ENCODE data around the gene SMARCE1.

The SMARCE1 gene

DNA sequence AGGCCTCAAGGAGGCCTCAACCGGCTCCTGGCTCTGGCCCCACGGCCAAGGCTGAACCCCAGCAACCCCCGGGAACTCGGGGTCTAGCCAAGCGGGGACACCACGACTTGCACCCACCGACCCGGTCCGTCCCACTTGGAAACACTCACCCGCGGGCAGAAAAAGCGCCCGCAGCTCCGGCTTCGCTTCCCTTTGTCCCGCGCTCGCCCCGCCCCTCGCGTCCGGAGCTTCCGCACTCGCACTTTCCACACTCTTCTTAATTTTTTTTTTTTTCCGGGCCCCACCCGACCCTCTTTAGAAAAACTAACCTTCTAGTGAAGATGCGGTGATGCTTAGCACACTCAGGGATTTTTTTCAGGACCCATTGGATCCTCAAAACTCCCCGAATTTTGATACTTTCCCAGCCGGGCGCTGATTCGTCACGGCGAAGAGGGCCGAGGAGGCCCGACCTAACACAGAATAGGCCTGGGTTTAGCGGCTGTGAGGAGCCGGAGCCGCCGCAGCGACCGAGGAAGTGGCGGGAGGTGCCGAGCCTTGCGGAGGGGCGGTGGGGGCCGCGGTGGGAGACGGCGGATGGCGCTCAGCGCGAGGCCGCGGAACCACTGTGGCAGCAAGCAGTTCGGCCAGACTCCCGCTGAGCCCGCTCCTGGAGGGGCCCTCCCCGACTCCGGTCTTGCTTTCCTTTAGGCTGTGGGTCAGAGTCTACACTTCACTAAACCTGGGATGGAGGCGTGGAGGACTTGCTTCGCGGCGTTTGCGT lies at the start of gene SMARCE1 (continued):
- TF ChIP-seq ZNF677 (tag by site-specific recombination; IDR thresholded peaks at IDR 0.05), result no peak
- TF ChIP-seq KLF16 (tag by site-specific recombination; IDR thresholded peaks at IDR 0.05), result peak; percentile 94
- 0 out of 2 replicates have a peak, but pooled peaks have one; percentile 34 for TF ChIP-seq ZFP69B (tag by site-specific recombination; IDR thresholded peaks at IDR 0.05)
- TF ChIP-seq ZNF561 (tag by site-specific recombination; IDR thresholded peaks at IDR 0.05; ENCODE audit: borderline replicate concordance), result peak; percentile 66; the same call in 1 of the 2 replicates
- peak; percentile 95 for TF ChIP-seq ZBTB17 (tag by site-specific recombination; IDR thresholded peaks at IDR 0.05)
- TF ChIP-seq ZBTB20 (tag by site-specific recombination; IDR thresholded peaks at IDR 0.05), result peak; percentile 52; the same call in 1 of the 2 replicates
- TF ChIP-seq ZNF660 (tag by site-specific recombination; IDR thresholded peaks at IDR 0.05), result peak; percentile 93
- TF ChIP-seq, protein P1, sequence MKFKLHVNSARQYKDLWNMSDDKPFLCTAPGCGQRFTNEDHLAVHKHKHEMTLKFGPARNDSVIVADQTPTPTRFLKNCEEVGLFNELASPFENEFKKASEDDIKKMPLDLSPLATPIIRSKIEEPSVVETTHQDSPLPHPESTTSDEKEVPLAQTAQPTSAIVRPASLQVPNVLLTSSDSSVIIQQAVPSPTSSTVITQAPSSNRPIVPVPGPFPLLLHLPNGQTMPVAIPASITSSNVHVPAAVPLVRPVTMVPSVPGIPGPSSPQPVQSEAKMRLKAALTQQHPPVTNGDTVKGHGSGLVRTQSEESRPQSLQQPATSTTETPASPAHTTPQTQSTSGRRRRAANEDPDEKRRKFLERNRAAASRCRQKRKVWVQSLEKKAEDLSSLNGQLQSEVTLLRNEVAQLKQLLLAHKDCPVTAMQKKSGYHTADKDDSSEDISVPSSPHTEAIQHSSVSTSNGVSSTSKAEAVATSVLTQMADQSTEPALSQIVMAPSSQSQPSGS (tag by site-specific recombination; IDR thresholded peaks at IDR 0.05; ENCODE audit: low read depth), result no peak
- TF ChIP-seq, protein P2, sequence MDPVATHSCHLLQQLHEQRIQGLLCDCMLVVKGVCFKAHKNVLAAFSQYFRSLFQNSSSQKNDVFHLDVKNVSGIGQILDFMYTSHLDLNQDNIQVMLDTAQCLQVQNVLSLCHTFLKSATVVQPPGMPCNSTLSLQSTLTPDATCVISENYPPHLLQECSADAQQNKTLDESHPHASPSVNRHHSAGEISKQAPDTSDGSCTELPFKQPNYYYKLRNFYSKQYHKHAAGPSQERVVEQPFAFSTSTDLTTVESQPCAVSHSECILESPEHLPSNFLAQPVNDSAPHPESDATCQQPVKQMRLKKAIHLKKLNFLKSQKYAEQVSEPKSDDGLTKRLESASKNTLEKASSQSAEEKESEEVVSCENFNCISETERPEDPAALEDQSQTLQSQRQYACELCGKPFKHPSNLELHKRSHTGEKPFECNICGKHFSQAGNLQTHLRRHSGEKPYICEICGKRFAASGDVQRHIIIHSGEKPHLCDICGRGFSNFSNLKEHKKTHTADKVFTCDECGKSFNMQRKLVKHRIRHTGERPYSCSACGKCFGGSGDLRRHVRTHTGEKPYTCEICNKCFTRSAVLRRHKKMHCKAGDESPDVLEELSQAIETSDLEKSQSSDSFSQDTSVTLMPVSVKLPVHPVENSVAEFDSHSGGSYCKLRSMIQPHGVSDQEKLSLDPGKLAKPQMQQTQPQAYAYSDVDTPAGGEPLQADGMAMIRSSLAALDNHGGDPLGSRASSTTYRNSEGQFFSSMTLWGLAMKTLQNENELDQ (tag by site-specific recombination; IDR thresholded peaks at IDR 0.05; ENCODE audit: low read depth), result no peak
- TF ChIP-seq ZNF16 (tag by site-specific recombination; IDR thresholded peaks at IDR 0.05; ENCODE audit: low read depth), result no peak
- TF ChIP-seq, protein P3, sequence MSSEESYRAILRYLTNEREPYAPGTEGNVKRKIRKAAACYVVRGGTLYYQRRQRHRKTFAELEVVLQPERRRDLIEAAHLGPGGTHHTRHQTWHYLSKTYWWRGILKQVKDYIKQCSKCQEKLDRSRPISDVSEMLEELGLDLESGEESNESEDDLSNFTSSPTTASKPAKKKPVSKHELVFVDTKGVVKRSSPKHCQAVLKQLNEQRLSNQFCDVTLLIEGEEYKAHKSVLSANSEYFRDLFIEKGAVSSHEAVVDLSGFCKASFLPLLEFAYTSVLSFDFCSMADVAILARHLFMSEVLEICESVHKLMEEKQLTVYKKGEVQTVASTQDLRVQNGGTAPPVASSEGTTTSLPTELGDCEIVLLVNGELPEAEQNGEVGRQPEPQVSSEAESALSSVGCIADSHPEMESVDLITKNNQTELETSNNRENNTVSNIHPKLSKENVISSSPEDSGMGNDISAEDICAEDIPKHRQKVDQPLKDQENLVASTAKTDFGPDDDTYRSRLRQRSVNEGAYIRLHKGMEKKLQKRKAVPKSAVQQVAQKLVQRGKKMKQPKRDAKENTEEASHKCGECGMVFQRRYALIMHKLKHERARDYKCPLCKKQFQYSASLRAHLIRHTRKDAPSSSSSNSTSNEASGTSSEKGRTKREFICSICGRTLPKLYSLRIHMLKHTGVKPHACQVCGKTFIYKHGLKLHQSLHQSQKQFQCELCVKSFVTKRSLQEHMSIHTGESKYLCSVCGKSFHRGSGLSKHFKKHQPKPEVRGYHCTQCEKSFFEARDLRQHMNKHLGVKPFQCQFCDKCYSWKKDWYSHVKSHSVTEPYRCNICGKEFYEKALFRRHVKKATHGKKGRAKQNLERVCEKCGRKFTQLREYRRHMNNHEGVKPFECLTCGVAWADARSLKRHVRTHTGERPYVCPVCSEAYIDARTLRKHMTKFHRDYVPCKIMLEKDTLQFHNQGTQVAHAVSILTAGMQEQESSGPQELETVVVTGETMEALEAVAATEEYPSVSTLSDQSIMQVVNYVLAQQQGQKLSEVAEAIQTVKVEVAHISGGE (tag by site-specific recombination; conservative IDR thresholded peaks at IDR 0.05; ENCODE audit: low read depth), result peak; percentile 75
- peak; percentile 80 for TF ChIP-seq ZNF600 (tag by site-specific recombination; IDR thresholded peaks at IDR 0.05)
- peak; percentile 3; the same call in 1 of the 2 replicates for TF ChIP-seq ZBTB21 (tag by site-specific recombination; IDR thresholded peaks at IDR 0.05)
- TF ChIP-seq, protein P4, sequence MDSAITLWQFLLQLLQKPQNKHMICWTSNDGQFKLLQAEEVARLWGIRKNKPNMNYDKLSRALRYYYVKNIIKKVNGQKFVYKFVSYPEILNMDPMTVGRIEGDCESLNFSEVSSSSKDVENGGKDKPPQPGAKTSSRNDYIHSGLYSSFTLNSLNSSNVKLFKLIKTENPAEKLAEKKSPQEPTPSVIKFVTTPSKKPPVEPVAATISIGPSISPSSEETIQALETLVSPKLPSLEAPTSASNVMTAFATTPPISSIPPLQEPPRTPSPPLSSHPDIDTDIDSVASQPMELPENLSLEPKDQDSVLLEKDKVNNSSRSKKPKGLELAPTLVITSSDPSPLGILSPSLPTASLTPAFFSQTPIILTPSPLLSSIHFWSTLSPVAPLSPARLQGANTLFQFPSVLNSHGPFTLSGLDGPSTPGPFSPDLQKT (IDR thresholded peaks at IDR 0.05; ENCODE audit: borderline replicate concordance, low read depth, low read length), result no peak
- peak; percentile 77 for TF ChIP-seq KLF10 (tag by site-specific recombination; IDR thresholded peaks at IDR 0.05)
- TF ChIP-seq ZNF184 (tag by site-specific recombination; IDR thresholded peaks at IDR 0.05), result 0 out of 2 replicates have a peak, but pooled peaks have one; percentile 15
- no peak for TF ChIP-seq ZNF48 (tag by site-specific recombination; IDR thresholded peaks at IDR 0.05)
- TF ChIP-seq, protein P5, sequence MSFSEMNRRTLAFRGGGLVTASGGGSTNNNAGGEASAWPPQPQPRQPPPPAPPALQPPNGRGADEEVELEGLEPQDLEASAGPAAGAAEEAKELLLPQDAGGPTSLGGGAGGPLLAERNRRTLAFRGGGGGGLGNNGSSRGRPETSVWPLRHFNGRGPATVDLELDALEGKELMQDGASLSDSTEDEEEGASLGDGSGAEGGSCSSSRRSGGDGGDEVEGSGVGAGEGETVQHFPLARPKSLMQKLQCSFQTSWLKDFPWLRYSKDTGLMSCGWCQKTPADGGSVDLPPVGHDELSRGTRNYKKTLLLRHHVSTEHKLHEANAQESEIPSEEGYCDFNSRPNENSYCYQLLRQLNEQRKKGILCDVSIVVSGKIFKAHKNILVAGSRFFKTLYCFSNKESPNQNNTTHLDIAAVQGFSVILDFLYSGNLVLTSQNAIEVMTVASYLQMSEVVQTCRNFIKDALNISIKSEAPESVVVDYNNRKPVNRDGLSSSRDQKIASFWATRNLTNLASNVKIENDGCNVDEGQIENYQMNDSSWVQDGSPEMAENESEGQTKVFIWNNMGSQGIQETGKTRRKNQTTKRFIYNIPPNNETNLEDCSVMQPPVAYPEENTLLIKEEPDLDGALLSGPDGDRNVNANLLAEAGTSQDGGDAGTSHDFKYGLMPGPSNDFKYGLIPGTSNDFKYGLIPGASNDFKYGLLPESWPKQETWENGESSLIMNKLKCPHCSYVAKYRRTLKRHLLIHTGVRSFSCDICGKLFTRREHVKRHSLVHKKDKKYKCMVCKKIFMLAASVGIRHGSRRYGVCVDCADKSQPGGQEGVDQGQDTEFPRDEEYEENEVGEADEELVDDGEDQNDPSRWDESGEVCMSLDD (tag by site-specific recombination; IDR thresholded peaks at IDR 0.05), result peak; percentile 60; the same call in 1 of the 2 replicates
- TF ChIP-seq ZFP3 (tag by site-specific recombination; IDR thresholded peaks at IDR 0.05; ENCODE audit: low read depth), result no peak
- no peak for TF ChIP-seq ZNF423 (tag by site-specific recombination; IDR thresholded peaks at IDR 0.05)
- TF ChIP-seq, protein P6, sequence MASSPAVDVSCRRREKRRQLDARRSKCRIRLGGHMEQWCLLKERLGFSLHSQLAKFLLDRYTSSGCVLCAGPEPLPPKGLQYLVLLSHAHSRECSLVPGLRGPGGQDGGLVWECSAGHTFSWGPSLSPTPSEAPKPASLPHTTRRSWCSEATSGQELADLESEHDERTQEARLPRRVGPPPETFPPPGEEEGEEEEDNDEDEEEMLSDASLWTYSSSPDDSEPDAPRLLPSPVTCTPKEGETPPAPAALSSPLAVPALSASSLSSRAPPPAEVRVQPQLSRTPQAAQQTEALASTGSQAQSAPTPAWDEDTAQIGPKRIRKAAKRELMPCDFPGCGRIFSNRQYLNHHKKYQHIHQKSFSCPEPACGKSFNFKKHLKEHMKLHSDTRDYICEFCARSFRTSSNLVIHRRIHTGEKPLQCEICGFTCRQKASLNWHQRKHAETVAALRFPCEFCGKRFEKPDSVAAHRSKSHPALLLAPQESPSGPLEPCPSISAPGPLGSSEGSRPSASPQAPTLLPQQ (tag by site-specific recombination; IDR thresholded peaks at IDR 0.05), result peak; percentile 53; the same call in 1 of the 2 replicates
- TF ChIP-seq ZNF514 (tag by site-specific recombination; IDR thresholded peaks at IDR 0.05), result no peak
- no peak for TF ChIP-seq ZNF133 (tag by site-specific recombination; IDR thresholded peaks at IDR 0.05)
